H1 (cell line): ENCODE data around the gene FGFRL1. TPM values are rescaled to one million over a fixed set of nuclear protein-coding genes. Genes with fewer than 3 reads are reported as not detected.

Experiments
- CTCF ChIA-PET: fragments of 300-600 bp; sonication (Branson Sonifier 250); formaldehyde crosslinking; loops from one replicate; lab custom pipeline; 2021; ENCODE audit not compliant: partially characterized antibody; lab: Charles Lee
- POLR2A ChIA-PET: fragments of 300-600 bp; sonication (Branson Sonifier 250); formaldehyde crosslinking; loops from one replicate; lab custom pipeline; 2021; ENCODE audit warnings: inconsistent platforms; ENCODE audit not compliant: partially characterized antibody; lab: Charles Lee
- DNase-seq, 2 experiments: peaks; one replicate each; pipeline versions ENCODE4 v3.0.0 to v3.0.0-alpha.2; 2010 to 2022; ENCODE audit warnings: low spot score in 2 of 2, low read depth in 1 of 2, mixed read lengths in 1 of 2
- FAIRE-seq: peaks from 2 replicates; lab custom pipeline; 2011; peaks lifted over from hg19 to GRCh38; lab: Jason Lieb, UNC
- H2AFZ ChIP-seq: 2 replicates; pipeline ENCODE4 v1.8.1; 2012; ENCODE audit warnings: low read length, inconsistent platforms
- H2AK5ac ChIP-seq: 2 replicates; pipeline ENCODE4 v1.6.1; 2013; ENCODE audit warnings: low read depth, low read length
- H2BK120ac ChIP-seq: replicated peaks from 2 replicates; pipeline ENCODE3; 2013; ENCODE audit warnings: low read depth, low read length, inconsistent platforms
- H2BK12ac ChIP-seq: 2 replicates; pipeline ENCODE4 v1.6.1; 2013; ENCODE audit warnings: low read depth, low read length
- H2BK15ac ChIP-seq: 2 replicates; pipeline ENCODE4 v1.6.1; 2013; ENCODE audit warnings: low read length
- H2BK20ac ChIP-seq: 2 replicates; pipeline ENCODE4 v1.6.1; 2013; ENCODE audit warnings: low read length
- H2BK5ac ChIP-seq: 2 replicates; pipeline ENCODE4 v1.6.1; 2013; ENCODE audit warnings: low read depth, low read length
- H3K14ac ChIP-seq: 2 replicates; pipeline ENCODE4 v1.6.1; 2013; ENCODE audit warnings: inconsistent platforms; ENCODE audit not compliant: insufficient read length
- H3K18ac ChIP-seq: 2 replicates; pipeline ENCODE4 v1.6.1; 2013; ENCODE audit warnings: low read length; ENCODE audit errors: extremely low read depth
- H3K23ac ChIP-seq: 2 replicates; pipeline ENCODE4 v1.6.1; 2013; ENCODE audit warnings: inconsistent platforms; ENCODE audit not compliant: insufficient read length
- H3K23me2 ChIP-seq: 2 replicates; pipeline ENCODE4 v1.6.1; 2013; ENCODE audit warnings: low read depth, low read length
- H3K27ac ChIP-seq: 2 replicates; pipeline ENCODE4 v1.6.1; 2011; ENCODE audit warnings: low read depth, low read length, inconsistent platforms
- H3K27me3 ChIP-seq, 4 experiments: replicated peaks in 1 of 4; 1 replicate in 1 of 4; 2 replicates in 3 of 4; pipeline versions ENCODE4 v1.6.1 to v1.8.1; 2011 to 2013; ENCODE audit warnings: low read length in 3 of 4, mild to moderate bottlenecking in 3 of 4, inconsistent platforms in 2 of 4, mixed read lengths in 2 of 4, moderate library complexity in 1 of 4; ENCODE audit not compliant: control insufficient read depth in 3 of 4, insufficient read depth in 3 of 4; ENCODE audit errors: extremely low read depth in 1 of 4
- H3K36me3 ChIP-seq, 4 experiments: 2 replicates each; pipeline versions ENCODE4 v1.6.1 to v1.8.1; 2011 to 2013; ENCODE audit warnings: mild to moderate bottlenecking in 4 of 4, low read length in 3 of 4, moderate library complexity in 2 of 4, control low read depth in 1 of 4, inconsistent platforms in 1 of 4; ENCODE audit not compliant: insufficient read depth in 4 of 4, control insufficient read depth in 2 of 4
- H3K4ac ChIP-seq: replicated peaks from 2 replicates; pipeline ENCODE3; 2013; ENCODE audit warnings: low read length, low read depth, mixed read lengths, inconsistent platforms; ENCODE audit not compliant: insufficient read length
- H3K4me1 ChIP-seq, 4 experiments: replicated peaks in 1 of 4; 1 replicate in 1 of 4; 2 replicates in 3 of 4; pipeline versions ENCODE4 v1.6.1 to v1.8.1; 2011 to 2013; ENCODE audit warnings: low read length in 3 of 4, inconsistent platforms in 2 of 4, mixed read lengths in 1 of 4; ENCODE audit not compliant: insufficient read depth in 4 of 4, control insufficient read depth in 3 of 4
- H3K4me2 ChIP-seq, 2 experiments: 2 replicates each; pipeline versions ENCODE4 v1.6.1 to v1.8.1; 2011 to 2013; ENCODE audit warnings: low read depth in 2 of 2, low read length in 2 of 2, control low read depth in 1 of 2, inconsistent platforms in 1 of 2, mild to moderate bottlenecking in 1 of 2; ENCODE audit not compliant: insufficient read depth in 1 of 2
- H3K4me3 ChIP-seq, 4 experiments: fragments of 200-600, 300-600 bp in 1 of 4; sonication (generic), shearing (Covaris generic), sonication (Bioruptor Twin) in 1 of 4; 2 replicates each; pipeline versions ENCODE4 v1.5.1 to v1.8.1; 2011 to 2016; ENCODE audit warnings: low read length in 4 of 4, low read depth in 3 of 4, control low read depth in 2 of 4, inconsistent platforms in 2 of 4, mild to moderate bottlenecking in 2 of 4, mixed read lengths in 1 of 4, moderate library complexity in 1 of 4; ENCODE audit not compliant: insufficient read depth in 2 of 4; ENCODE audit errors: extremely low read depth in 1 of 4
- H3K56ac ChIP-seq: replicated peaks from 2 replicates; pipeline ENCODE3; 2013; ENCODE audit warnings: low read depth, mild to moderate bottlenecking, mixed read lengths, low read length, inconsistent platforms; ENCODE audit not compliant: insufficient read length
- H3K79me1 ChIP-seq: 2 replicates; pipeline ENCODE4 v1.6.1; 2013; ENCODE audit warnings: low read depth, low read length, control low read depth
- H3K79me2 ChIP-seq, 2 experiments: 2 replicates each; pipeline versions ENCODE4 v1.6.1 to v1.8.1; 2012 to 2013; ENCODE audit warnings: low read length in 2 of 2, mild to moderate bottlenecking in 2 of 2, inconsistent platforms in 1 of 2; ENCODE audit not compliant: insufficient read depth in 2 of 2, control insufficient read depth in 1 of 2
- H3K9ac ChIP-seq, 4 experiments: replicated peaks in 1 of 4; 1 replicate in 1 of 4; 2 replicates in 3 of 4; pipeline versions ENCODE4 v1.6.1 to v1.8.1; 2011 to 2013; ENCODE audit warnings: low read depth in 3 of 4, low read length in 3 of 4, control low read depth in 2 of 4, mild to moderate bottlenecking in 2 of 4, moderate library complexity in 2 of 4, inconsistent platforms in 1 of 4; ENCODE audit errors: extremely low read depth in 1 of 4
- H3K9me3 ChIP-seq, 2 experiments: 2 replicates each; pipeline versions ENCODE4 v1.6.1 to v1.8.1; 2012 to 2013; ENCODE audit warnings: mild to moderate bottlenecking in 2 of 2, moderate library complexity in 2 of 2, control low read depth in 1 of 2, inconsistent platforms in 1 of 2, low read depth in 1 of 2, low read length in 1 of 2, mixed read lengths in 1 of 2; ENCODE audit not compliant: insufficient read depth in 2 of 2
- H4K20me1 ChIP-seq, 2 experiments: replicated peaks in 1 of 2; 2 replicates each; pipeline versions ENCODE3 to v1.8.1; 2011 to 2013; ENCODE audit warnings: inconsistent platforms in 2 of 2, low read length in 2 of 2, mild to moderate bottlenecking in 1 of 2; ENCODE audit not compliant: insufficient read depth in 2 of 2, control insufficient read depth in 1 of 2
- H4K5ac ChIP-seq: 2 replicates; pipeline ENCODE4 v1.6.1; 2013; ENCODE audit warnings: low read length, low read depth, mixed read lengths, inconsistent platforms; ENCODE audit not compliant: insufficient read length
- H4K8ac ChIP-seq: 2 replicates; pipeline ENCODE4 v1.8.0; 2013; ENCODE audit warnings: mild to moderate bottlenecking, moderate library complexity, low read length, inconsistent platforms; ENCODE audit not compliant: insufficient read depth; ENCODE audit errors: extremely low read depth
- H4K91ac ChIP-seq: replicated peaks from 2 replicates; pipeline ENCODE3; 2013; ENCODE audit warnings: low read length, mixed read lengths, inconsistent platforms; ENCODE audit not compliant: insufficient read length
- E2F6 ChIP-seq: IDR thresholded peaks from 2 replicates; pipeline ENCODE4 v1.6.1; 2012; ENCODE audit warnings: inconsistent platforms
- EZH2 ChIP-seq: fragments of 200-600 bp; sonication (generic); IDR thresholded peaks from 2 replicates; pipeline ENCODE4 v1.7.1; 2012; ENCODE audit warnings: low read depth, mild to moderate bottlenecking, moderate library complexity, low read length, inconsistent platforms; ENCODE audit not compliant: severe bottlenecking
- HDAC2 ChIP-seq, 2 experiments: fragments of 300-600 bp in 1 of 2; sonication (generic) in 1 of 2; IDR thresholded peaks; 2 replicates each; pipeline ENCODE4 v1.6.1; 2011 to 2012; ENCODE audit warnings: low read depth in 2 of 2, low read length in 2 of 2, mild to moderate bottlenecking in 2 of 2, moderate library complexity in 2 of 2, borderline replicate concordance in 1 of 2, inconsistent platforms in 1 of 2
- KDM4A ChIP-seq: IDR thresholded peaks from one replicate; pipeline ENCODE4 v1.7.1; 2012; ENCODE audit warnings: low read depth, mild to moderate bottlenecking, moderate library complexity, low read length, inconsistent platforms; ENCODE audit not compliant: severe bottlenecking
- NRF1 ChIP-seq: IDR thresholded peaks from 2 replicates; pipeline ENCODE4 v1.6.1; 2011; ENCODE audit warnings: mild to moderate bottlenecking, low read depth, low read length, improper control_type of control experiment
- RNF2 ChIP-seq: fragments of 200-900, 300-1000 bp; sonication (generic); IDR thresholded peaks from 2 replicates; pipeline ENCODE4 v1.7.1; 2016; ENCODE audit warnings: borderline replicate concordance, low read depth, mild to moderate bottlenecking, antibody characterized with exemption, low read length; ENCODE audit not compliant: poor library complexity, severe bottlenecking; ENCODE audit errors: missing control alignments
- SUZ12 ChIP-seq: fragments of 200-600 bp; sonication (generic); IDR thresholded peaks from 2 replicates; pipeline ENCODE4 v1.6.1; 2012; ENCODE audit warnings: mild to moderate bottlenecking, inconsistent platforms, low read length, moderate library complexity, mixed read lengths
- WGBS, 2 experiments: shearing (Covaris generic) in 1 of 2; methylation state at CpG; one replicate each; pipeline versions ENCODE4 v1.1.6 to v1.1.7; 2013 to 2015; ENCODE audit warnings: low lambda C conversion rate in 2 of 2, mixed read lengths in 2 of 2, inconsistent platforms in 1 of 2, low coverage in 1 of 2, missing lambda C conversion rate in 1 of 2; ENCODE audit not compliant: insufficient replicate concordance in 2 of 2, insufficient coverage in 1 of 2, insufficient read length in 1 of 2; ENCODE audit errors: extremely low coverage in 1 of 2, missing lambda C conversion rate in 1 of 2; 5-methylcytosine and 5-hydroxymethylcytosine counted together
- polyA plus RNA-seq, 7 experiments: library from polyadenylated mRNA; depleted of rRNA in 3 of 7; stranded (reverse) in 5 of 7; unstranded in 2 of 7; fragments of >200 nt in 5 of 7; fragments of 200-250 nt in 2 of 7; gene quantifications; 1 replicate in 5 of 7; 2 replicates in 1 of 7; 4 replicates in 1 of 7; pipeline versions ENCODE4 v1.2.1 to v1.2.3, GENCODE V29; 2011 to 2013; ENCODE audit warnings: missing spikeins in 2 of 7, mixed read lengths in 2 of 7
- total RNA-seq: library from RNA; stranded (reverse); fragmentation: NEBNext Ultra II Directional; extraction: Animal tissue kit (Norgen Biotek cat#: 25700); gene quantifications from 2 replicates; pipeline ENCODE4 v1.2.1, GENCODE V29; 2021

The FGFRL1 gene
- total and polyA plus RNA-seq, 2 of the 8 experiments (the other 6 are each of a cell fraction or from before 2014, with no cell fraction given) = 18.9 to 34.6 TPM

GRCh38 chr4:1010395-1011021 is 918 bp upstream of the FGFRL1 start:
- no peak overlapping the region; a peak in 1 of 7 replicates for H3K9ac ChIP-seq
- TF ChIP-seq NRF1 (no peak), SUZ12 (peak; percentile 69; the same call in 1 of the 2 replicates), HDAC2 (IDR thresholded peaks at IDR 0.05; ENCODE audit: borderline replicate concordance in 1 of 2, low read depth in 2 of 2, low read length in 2 of 2) (no peak), RNF2 (peak; percentile 44), KDM4A (peak; percentile 16), EZH2 (peak; percentile 74), E2F6 (0 out of 2 replicates have a peak, but pooled peaks have one; percentile 35)
- H3K4me1 ChIP-seq = peaks cover 0 to 14% (median 10%) of the 10 kb centered on the region in 4 experiments; a peak in 6 of 7 replicates
- ChIA-PET CTCF (interaction anchor here (0.7 to 0.9 kb wide), 2 partner anchors 33 to 41 kb away, joined by 3 read pairs; no protein-coding TSS in a partner anchor), POLR2A (no interaction called here)
- H3K36me3 ChIP-seq = no peaks in the 10 kb centered on the region
- no peak for FAIRE-seq
- peak overlapping the region; percentile 6 to 61 (median 24); a peak in 6 of 8 replicates for H3K4me3 ChIP-seq
- no peaks in the 10 kb centered on the region for H3K9me3 ChIP-seq
- H4K91ac ChIP-seq = no peak overlapping the region
- no peak overlapping the region for H2AK5ac ChIP-seq
- H4K5ac ChIP-seq = no peak overlapping the region
- no peaks in the 10 kb centered on the region for H3K79me2 ChIP-seq
- H4K20me1 ChIP-seq = peaks cover 3 to 17% of the 10 kb centered on the region in 2 experiments
- DNase-seq = no peak
- H2BK120ac ChIP-seq = no peak overlapping the region
- no peak overlapping the region for H3K14ac ChIP-seq
- no peak overlapping the region for H2AFZ ChIP-seq
- H3K4ac ChIP-seq = no peak overlapping the region
- no peak overlapping the region for H3K23ac ChIP-seq
- no peak overlapping the region for H2BK5ac ChIP-seq
- peaks cover 22 to 53% (median 46%) of the 10 kb centered on the region in 4 experiments for H3K27me3 ChIP-seq
- H3K79me1 ChIP-seq = no peaks in the 10 kb centered on the region
- H3K56ac ChIP-seq = no peak overlapping the region
- no peak overlapping the region for H2BK20ac ChIP-seq
- H2BK12ac ChIP-seq = no peak overlapping the region
- peak overlapping the region; percentile 81 to 94 for H3K4me2 ChIP-seq
- H2BK15ac ChIP-seq = no peak overlapping the region
- H3K27ac ChIP-seq = no peak overlapping the region
- WGBS, 2 experiments = 18% methylated on average over 34 of the region's 36 CpGs; no CpG with 5 or more reads in 1 of the 2 experiments
- no peak overlapping the region for H4K8ac ChIP-seq
- no peak overlapping the region for H3K18ac ChIP-seq
- H3K23me2 ChIP-seq = peaks cover 18% of the 10 kb centered on the region; the same call in 1 of the 2 replicates
